Body of pancreas (tissue), 4 donors: Measurements from ENCODE around the gene SLC25A44. TPM values are rescaled to one million over a fixed set of nuclear protein-coding genes. Genes with fewer than 3 reads are reported as not detected.

ENCODE experiments used
- ATAC-seq: fragments of 150-250 bp; one replicate; pipeline ENCODE4 v1.9.1; 2016
- DNase-seq, 4 donors: peaks; one replicate each; pipeline ENCODE4 v3.0.0-alpha.2; 2019
- H3K27ac ChIP-seq, 4 donors: fragments of 200-600 bp; sonication (generic); 1 replicate in 3 of 4; 2 replicates in 1 of 4; pipeline versions ENCODE4 v1.5.1 to v1.6.1; 2016 to 2019; ENCODE audit warnings: mild to moderate bottlenecking in 1 of 4, mixed read lengths in 1 of 4, moderate library complexity in 1 of 4
- H3K27me3 ChIP-seq, 2 donors: fragments of 200-600 bp; sonication (generic); one replicate each; pipeline ENCODE4 v1.6.0; 2016; ENCODE audit warnings: mild to moderate bottlenecking in 1 of 2
- H3K36me3 ChIP-seq, 2 donors: fragments of 200-600 bp; sonication (generic); replicated peaks in 1 of 2; 2 replicates each; pipeline ENCODE4 v1.5.1; 2016; ENCODE audit warnings: low read depth in 2 of 2; ENCODE audit not compliant: insufficient read depth in 1 of 2
- H3K4me1 ChIP-seq: fragments of 200-600 bp; sonication (generic); one replicate; pipeline ENCODE4 v1.6.0; 2016
- H3K4me3 ChIP-seq, 2 donors: fragments of 200-600 bp; sonication (generic); 1 replicate in 1 of 2; 2 replicates in 1 of 2; pipeline ENCODE4 v1.5.1; 2016 to 2019
- H3K9me3 ChIP-seq, 3 donors: fragments of 200-600 bp; sonication (generic); 1 replicate in 2 of 3; 2 replicates in 1 of 3; pipeline ENCODE4 v1.5.1; 2016
- POLR2A ChIP-seq, 3 donors: fragments of 450-650 bp; IDR thresholded peaks; one replicate each; pipeline ENCODE4 v1.6.1; 2016; ENCODE audit warnings: antibody characterized with exemption in 3 of 3, mild to moderate bottlenecking in 2 of 3
- WGBS, 2 donors: methylation state at CpG; one replicate each; pipeline ENCODE4 v1.1.5; 2017; 5-methylcytosine and 5-hydroxymethylcytosine counted together
- intact Hi-C: fragments of 100-400 bp; cut with DNase I; formaldehyde crosslinking; loops from one replicate; pipeline ENCODE4 v1.15.1; 2023
- total RNA-seq, 2 donors: library from RNA; depleted of rRNA; stranded (reverse); fragments of >200 nt; gene quantifications; one replicate each; pipeline ENCODE4 v1.1.0, GENCODE V29; 2016
- TF ChIP-seq, protein P1 (sequence below), 7 experiments: fragments of 450-650 bp in 4 of 7; fragments of 200-600 bp in 3 of 7; sonication (generic) in 3 of 7; IDR thresholded peaks; one replicate each; pipeline ENCODE4 v1.5.1; 2016 to 2019; ENCODE audit warnings: antibody characterized with exemption in 7 of 7

The SLC25A44 gene
- total RNA-seq, 2 donors from 2014 or later: 5.2 to 13.2 TPM

GRCh38 chr1:156195853-156196252 lies 1.9 kb downstream of the SLC25A44 start:
- Histone ChIP-seq H3K36me3 (peaks cover 0 to 6% of the 10 kb centered on the region in 2 donors), H3K9me3 (no peaks in the 10 kb centered on the region), H3K4me1 (peaks cover 26% of the 10 kb centered on the region), H3K4me3 (no peak overlapping the region), H3K27me3 (no peaks in the 10 kb centered on the region), H3K27ac (no peak overlapping the region)
- ATAC-seq (no peak), DNase-seq (no peak)
- WGBS, 2 donors: 52 to 58% methylated on average over 4 of the region's 4 CpGs
- intact Hi-C loops: no loop called here
- TF ChIP-seq POLR2A (IDR thresholded peaks at IDR 0.05): no peak
- TF ChIP-seq, protein P1, sequence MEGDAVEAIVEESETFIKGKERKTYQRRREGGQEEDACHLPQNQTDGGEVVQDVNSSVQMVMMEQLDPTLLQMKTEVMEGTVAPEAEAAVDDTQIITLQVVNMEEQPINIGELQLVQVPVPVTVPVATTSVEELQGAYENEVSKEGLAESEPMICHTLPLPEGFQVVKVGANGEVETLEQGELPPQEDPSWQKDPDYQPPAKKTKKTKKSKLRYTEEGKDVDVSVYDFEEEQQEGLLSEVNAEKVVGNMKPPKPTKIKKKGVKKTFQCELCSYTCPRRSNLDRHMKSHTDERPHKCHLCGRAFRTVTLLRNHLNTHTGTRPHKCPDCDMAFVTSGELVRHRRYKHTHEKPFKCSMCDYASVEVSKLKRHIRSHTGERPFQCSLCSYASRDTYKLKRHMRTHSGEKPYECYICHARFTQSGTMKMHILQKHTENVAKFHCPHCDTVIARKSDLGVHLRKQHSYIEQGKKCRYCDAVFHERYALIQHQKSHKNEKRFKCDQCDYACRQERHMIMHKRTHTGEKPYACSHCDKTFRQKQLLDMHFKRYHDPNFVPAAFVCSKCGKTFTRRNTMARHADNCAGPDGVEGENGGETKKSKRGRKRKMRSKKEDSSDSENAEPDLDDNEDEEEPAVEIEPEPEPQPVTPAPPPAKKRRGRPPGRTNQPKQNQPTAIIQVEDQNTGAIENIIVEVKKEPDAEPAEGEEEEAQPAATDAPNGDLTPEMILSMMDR (IDR thresholded peaks at IDR 0.05): no peak

GRCh38 chr1:156196445-156196844 lies 2.5 kb downstream of the SLC25A44 start:
- ATAC-seq (no peak), DNase-seq (no peak)
- WGBS, 2 donors: 48 to 56% methylated on average over 2 of the region's 2 CpGs
- Histone ChIP-seq H3K4me3 (no peak overlapping the region), H3K27me3 (no peaks in the 10 kb centered on the region), H3K36me3 (peaks cover 0 to 6% of the 10 kb centered on the region in 2 donors), H3K4me1 (peaks cover 26% of the 10 kb centered on the region), H3K9me3 (no peaks in the 10 kb centered on the region), H3K27ac (no peak overlapping the region)
- intact Hi-C loops: no loop called here
- no peak for TF ChIP-seq POLR2A (IDR thresholded peaks at IDR 0.05)
- TF ChIP-seq, protein P1 (IDR thresholded peaks at IDR 0.05): no peak

GRCh38 chr1:156198831-156199349 lies 5.0 kb downstream of the SLC25A44 start:
- WGBS, 2 donors: 52 to 71% methylated on average over 5 of the region's 5 CpGs
- Histone ChIP-seq H3K27ac (no peak overlapping the region), H3K36me3 (peaks cover 0 to 6% of the 10 kb centered on the region in 2 donors), H3K4me1 (peaks cover 26% of the 10 kb centered on the region), H3K9me3 (no peaks in the 10 kb centered on the region), H3K4me3 (no peak overlapping the region), H3K27me3 (no peaks in the 10 kb centered on the region)
- TF ChIP-seq, protein P1 (IDR thresholded peaks at IDR 0.05): no peak
- TF ChIP-seq POLR2A (IDR thresholded peaks at IDR 0.05): no peak
- intact Hi-C loops: no loop called here
- DNase-seq: no peak
- ATAC-seq: no peak

DNA sequence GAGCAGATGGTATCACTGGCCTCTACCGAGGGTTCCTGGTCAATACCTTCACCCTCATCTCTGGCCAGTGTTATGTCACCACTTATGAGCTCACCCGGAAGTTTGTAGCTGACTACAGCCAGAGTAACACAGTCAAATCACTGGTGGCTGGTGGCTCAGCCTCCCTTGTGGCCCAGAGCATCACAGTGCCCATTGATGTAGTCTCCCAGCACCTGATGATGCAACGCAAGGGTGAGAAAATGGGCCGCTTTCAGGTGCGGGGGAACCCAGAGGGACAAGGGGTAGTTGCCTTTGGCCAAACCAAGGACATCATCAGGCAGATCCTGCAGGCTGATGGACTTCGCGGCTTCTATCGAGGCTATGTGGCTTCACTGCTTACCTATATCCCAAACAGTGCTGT lies 6.1 kb downstream of the SLC25A44 start:
- intact Hi-C loops: no loop called here
- Histone ChIP-seq H3K4me1 (peaks cover 18% of the 10 kb centered on the region), H3K4me3 (no peak overlapping the region)

GRCh38 chr1:156203331-156203730 lies 9.4 kb downstream of the SLC25A44 start:
- no peak for ATAC-seq
- Histone ChIP-seq H3K27ac (no peak overlapping the region), H3K36me3 (peaks cover 0 to 6% of the 10 kb centered on the region in 2 donors)

More for the DNA sequence above, 6.1 kb downstream of the SLC25A44 start:
- H3K27me3 ChIP-seq: no peaks in the 10 kb centered on the region
- H3K9me3 ChIP-seq: no peaks in the 10 kb centered on the region
- peaks cover 0 to 6% of the 10 kb centered on the region in 2 donors for H3K36me3 ChIP-seq
- ATAC-seq (no peak), DNase-seq (no peak)
- H3K27ac ChIP-seq: no peak overlapping the region
- WGBS, 2 donors: 80 to 85% methylated on average over 5 to 8 of the region's 8 CpGs
- no peak for TF ChIP-seq POLR2A (IDR thresholded peaks at IDR 0.05)
- TF ChIP-seq, protein P1 (IDR thresholded peaks at IDR 0.05): no peak

More at GRCh38 chr1:156203331-156203730, 9.4 kb downstream of the SLC25A44 start:
- no peaks in the 10 kb centered on the region for H3K27me3 ChIP-seq
- TF ChIP-seq, protein P1 (IDR thresholded peaks at IDR 0.05): no peak
- no peak for TF ChIP-seq POLR2A (IDR thresholded peaks at IDR 0.05)
- no peak for DNase-seq
- no peaks in the 10 kb centered on the region for H3K9me3 ChIP-seq
- intact Hi-C loops: no loop called here
- H3K4me3 ChIP-seq: no peak overlapping the region
- no peaks in the 10 kb centered on the region for H3K4me1 ChIP-seq
